Head of caudate nucleus (tissue), 42 donors: ENCODE results near the gene AP5Z1.

Source experiments
- DNase-seq, 42 donors: peaks; one replicate each; pipeline versions ENCODE4 v3.0.0 to v3.0.0-alpha.2; 2020 to 2021; ENCODE audit warnings: mixed read lengths in 7 of 42
- intact Hi-C: fragments of 100-400 bp; cut with DNase I; formaldehyde crosslinking; loops from one replicate; pipeline ENCODE4 v1.15.0; 2022

The AP5Z1 gene

DNA sequence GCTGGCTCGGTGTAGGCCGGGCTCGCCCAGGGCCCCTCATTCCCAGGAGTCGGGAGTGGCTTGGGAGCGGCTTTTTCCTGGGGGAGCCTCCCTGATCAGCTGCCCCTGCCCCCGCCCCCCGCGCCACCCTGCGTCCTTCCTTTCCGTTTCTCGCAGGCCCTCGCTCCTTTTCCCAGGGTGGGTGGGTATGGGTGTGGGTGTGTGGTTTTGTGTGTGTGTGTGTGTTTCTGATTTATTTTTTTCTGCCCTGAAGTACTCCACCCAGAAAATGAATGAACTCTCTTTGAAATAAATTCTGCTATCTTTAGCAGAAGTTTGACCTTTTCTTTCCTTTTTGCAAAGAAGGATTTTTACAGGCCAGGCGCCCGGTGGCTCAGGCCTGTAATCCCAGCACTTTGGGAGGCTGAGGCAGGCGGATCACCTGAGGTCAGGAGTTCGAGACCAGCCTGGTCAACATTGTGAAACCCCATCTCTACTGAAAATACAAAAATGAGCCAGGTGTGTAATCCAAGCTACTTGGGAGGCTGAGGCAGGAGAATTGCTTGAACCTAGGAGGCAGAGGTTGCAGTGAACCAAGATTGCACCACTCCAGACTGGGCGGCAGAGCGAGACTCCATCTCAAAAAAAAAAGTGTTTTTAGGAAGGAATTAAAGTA lies 30.0 kb upstream of the AP5Z1 start:
- no peak for DNase-seq
- intact Hi-C loops, result no loop called here

GRCh38 chr7:4745971-4746919 lies 29.2 kb upstream of the AP5Z1 start:
- intact Hi-C loops, result no loop called here
- DNase-seq, result no peak

DNA sequence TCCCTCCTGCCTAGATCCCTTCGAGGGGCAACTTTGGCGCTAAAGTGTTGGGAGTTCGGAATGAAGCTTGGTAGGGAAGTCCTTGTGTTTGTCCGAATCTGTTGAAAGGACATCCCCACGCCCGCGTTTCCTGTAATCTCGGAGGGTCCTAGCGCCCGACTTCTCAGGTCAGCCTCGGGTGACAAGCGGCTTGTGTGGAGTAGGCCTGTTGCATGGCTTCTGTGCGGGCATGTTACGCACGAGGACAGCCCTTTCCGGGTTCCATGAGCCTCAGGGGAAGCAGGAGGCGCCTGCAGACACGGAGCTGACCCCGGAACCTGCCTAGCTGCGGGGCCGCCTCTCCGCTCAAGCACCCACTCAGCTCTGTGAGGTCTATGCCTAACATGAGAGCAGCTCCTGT lies 28.4 kb upstream of the AP5Z1 start:
- DNase-seq, result no peak
- intact Hi-C loops, result no loop called here

GRCh38 chr7:4747746-4748145 lies 27.7 kb upstream of the AP5Z1 start:
- intact Hi-C loops, result no loop called here
- no peak for DNase-seq

GRCh38 chr7:4748231-4748681 lies 27.2 kb upstream of the AP5Z1 start:
- intact Hi-C loops, result no loop called here
- no peak for DNase-seq

- intact Hi-C loops, result no loop called here
Observed at GRCh38 chr7:4749363-4749762, 26.1 kb upstream of the AP5Z1 start.

GRCh38 chr7:4749798-4750197 lies 25.6 kb upstream of the AP5Z1 start:
- intact Hi-C loops, result loop anchor here (5.0 kb wide), 2 partner anchors 67 to 107 kb away; partner anchors contain the start of gene FOXK1
- DNase-seq, result no peak

More at GRCh38 chr7:4749363-4749762, 26.1 kb upstream of the AP5Z1 start:
- no peak for DNase-seq

- peak; percentile 39 to 85 (median 72) for DNase-seq
- intact Hi-C loops, result loop anchor here (5.0 kb wide), 2 partner anchors 69 to 109 kb away; partner anchors contain the start of gene FOXK1
Observed at GRCh38 chr7:4751398-4751947, 23.9 kb upstream of the AP5Z1 start.

- intact Hi-C loops, result loop anchor here (5.0 kb wide), 2 partner anchors 72 to 112 kb away; partner anchors contain the start of gene FOXK1
- DNase-seq, result peak; percentile 66 to 94 (median 84)
Observed at GRCh38 chr7:4753598-4754432, 21.6 kb upstream of the AP5Z1 start.

GRCh38 chr7:4754433-4755010 lies 20.9 kb upstream of the AP5Z1 start:
- intact Hi-C loops, result loop anchor here (5.0 kb wide), 2 partner anchors 72 to 112 kb away; partner anchors contain the start of gene FOXK1
- DNase-seq, result no peak

GRCh38 chr7:4755045-4755444 lies 20.4 kb upstream of the AP5Z1 start:
- DNase-seq, result peak in 18 of 42 donors; percentile 23 to 67 (median 50)
- intact Hi-C loops, result no loop called here

DNA sequence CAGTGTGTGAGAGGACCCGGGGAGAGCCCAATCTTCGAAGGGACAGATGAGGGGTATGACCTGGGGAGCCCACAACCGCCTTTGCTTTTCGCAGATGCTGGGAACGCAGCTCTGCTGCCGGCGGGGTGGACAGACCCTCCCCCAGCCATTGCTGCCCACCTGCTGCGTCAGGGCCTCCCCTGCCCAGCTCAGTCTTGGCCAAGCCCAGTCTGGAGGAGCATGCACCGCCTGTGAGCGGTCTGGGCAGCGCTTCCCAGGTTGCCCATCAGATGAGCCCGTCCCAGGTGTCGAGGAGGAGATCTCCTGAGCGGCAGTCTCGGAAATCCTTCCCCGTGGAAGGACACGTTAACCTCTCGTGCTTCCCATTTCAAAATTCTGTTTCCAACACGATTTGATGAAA lies 17.3 kb upstream of the AP5Z1 start:
- intact Hi-C loops, result no loop called here
- no peak for DNase-seq

DNA sequence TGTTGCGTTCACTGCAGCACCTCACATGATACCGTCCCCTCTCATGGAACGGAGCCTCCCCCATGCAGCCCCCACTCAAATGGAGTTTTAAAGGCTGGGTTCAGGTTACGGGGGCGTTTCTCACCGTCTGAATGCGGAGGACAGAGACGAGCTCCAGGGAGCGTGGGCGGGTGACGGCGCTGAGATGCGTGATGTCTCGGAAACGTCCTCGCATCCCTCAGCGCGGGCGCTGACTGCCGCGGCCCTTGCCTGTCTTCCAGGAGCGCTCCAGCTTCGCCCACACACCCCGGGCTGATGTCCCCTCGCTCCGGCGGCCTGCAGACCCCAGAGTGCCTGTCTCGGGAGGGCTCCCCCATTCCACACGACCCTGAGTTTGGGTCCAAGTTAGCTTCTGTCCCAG lies 16.6 kb upstream of the AP5Z1 start:
- intact Hi-C loops, result no loop called here
- peak in 34 of 42 donors; percentile 20 to 79 (median 61) for DNase-seq

DNA sequence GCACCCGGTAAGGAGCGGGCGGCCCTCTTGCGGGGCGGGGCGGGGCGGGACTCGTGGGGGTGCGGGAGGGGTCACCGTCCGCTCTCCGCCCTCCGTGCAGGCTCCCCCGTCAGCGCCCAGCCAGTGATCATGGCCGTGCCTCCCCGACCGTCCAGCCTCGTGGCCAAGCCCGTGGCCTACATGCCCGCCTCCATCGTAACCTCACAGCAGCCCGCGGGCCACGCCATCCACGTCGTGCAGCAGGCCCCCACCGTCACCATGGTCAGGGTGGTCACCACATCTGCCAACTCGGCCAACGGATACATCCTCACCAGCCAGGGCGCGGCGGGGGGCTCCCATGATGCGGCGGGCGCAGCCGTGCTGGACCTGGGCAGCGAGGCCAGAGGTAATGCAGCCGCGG lies 16.2 kb upstream of the AP5Z1 start:
- DNase-seq, result no peak
- intact Hi-C loops, result no loop called here

DNA sequence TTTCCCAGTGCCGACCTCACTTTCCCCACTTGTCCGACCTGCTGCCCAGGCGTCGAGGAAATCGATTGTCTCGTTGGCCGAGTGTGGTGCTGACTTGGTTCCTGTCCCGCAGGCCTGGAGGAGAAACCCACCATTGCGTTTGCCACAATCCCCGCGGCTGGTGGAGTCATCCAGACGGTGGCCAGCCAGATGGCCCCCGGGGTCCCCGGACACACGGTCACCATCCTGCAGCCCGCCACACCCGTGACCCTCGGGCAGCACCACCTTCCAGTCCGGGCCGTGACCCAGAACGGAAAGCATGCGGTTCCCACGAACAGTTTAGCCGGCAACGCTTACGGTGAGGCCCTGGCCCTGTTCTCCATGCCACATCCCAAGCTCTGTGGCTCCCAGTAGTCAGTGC lies 14.5 kb upstream of the AP5Z1 start:
- no peak for DNase-seq
- intact Hi-C loops, result no loop called here

DNA sequence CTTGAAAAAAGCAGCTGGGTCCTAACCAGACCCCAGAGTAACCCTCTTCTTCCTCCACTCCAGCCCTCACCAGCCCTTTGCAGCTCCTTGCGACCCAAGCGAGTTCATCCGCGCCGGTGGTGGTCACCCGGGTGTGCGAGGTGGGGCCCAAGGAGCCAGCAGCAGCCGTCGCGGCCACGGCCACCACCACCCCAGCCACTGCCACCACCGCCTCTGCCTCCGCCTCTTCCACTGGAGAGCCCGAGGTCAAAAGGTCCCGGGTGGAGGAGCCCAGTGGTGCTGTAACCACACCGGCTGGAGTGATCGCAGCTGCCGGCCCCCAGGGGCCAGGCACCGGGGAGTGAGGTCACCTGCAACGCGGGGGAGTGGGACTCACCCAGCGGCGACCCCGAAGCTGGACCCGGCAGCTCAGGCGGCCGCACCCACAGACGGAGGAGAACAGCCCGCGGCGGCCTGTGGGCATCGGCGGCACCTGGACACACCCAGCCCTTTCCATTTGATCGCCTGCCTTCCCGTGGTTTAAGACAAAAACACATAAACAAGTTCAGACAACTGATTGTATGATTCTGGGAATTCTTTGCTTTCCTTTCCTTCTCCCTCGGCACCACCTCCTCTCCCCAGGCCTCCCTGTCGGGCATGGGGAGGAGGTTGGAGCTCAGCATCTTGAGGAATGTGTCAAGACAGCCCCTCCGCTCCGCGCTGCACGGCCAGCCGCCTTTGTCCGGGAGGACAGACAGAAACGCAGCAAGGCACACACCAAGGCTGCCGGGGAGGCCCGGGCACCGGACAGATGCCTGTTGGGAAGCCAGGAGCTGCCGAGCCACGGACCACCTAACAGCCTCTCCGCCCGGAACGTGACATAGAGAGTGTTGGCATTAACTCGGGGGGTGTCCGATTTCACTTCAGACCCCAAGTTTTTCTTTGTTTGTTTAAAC lies 13.0 kb upstream of the AP5Z1 start:
- intact Hi-C loops, result no loop called here
- DNase-seq, result no peak

DNA sequence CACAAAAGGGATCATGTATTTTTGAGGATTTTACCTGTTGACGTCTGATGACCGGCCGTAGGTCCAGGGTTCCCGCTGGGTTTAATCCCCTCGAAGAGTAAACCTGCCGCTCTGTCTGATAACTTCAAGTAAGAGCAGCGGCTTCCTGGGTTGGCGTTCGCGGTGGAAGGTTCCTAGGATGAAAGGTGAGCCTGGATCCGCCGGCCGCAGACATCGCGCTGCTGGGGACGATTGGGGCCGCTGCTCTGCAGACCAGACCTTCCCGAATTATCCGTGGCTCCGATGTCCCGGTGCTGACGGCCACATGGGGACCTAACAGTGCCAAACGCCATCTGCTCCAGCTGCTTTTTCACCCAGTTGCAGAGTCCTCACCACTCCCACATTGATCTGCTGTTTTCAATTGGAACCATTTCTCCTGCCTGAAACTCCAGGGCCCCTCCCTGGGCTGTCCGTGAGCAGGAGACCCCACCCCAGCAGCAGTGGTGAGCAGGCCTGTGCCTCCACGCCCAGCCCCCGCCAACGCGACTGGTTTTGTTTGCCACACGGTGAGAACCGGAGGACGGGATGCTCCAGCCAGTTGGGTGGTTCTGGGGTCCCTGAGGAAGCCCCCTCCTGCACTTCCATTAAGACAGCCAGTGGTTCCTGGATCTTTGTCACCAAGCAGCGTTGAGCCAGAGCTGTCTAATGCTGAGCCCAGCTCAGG lies 12.2 kb upstream of the AP5Z1 start:
- DNase-seq, result no peak
- intact Hi-C loops, result no loop called here
